ENCODE data around the gene PTX4.

Gene PTX4

GRCh38 chr16:1506494-1507213 is 17.9 kb upstream of the PTX4 start:
- no peak overlapping the region for H3K27ac ChIP-seq (ENCODE audit: low read depth, low read length)
- no peak overlapping the region for H3K4me3 ChIP-seq (ENCODE audit: insufficient read depth, low read length, poor library complexity, severe bottlenecking)
- no peaks in the 10 kb centered on the region for H3K9me3 ChIP-seq (ENCODE audit: insufficient read depth, low read length)
- H4K20me1 ChIP-seq (ENCODE audit: low read depth, low read length) = no peaks in the 10 kb centered on the region
- H3K9me2 ChIP-seq (replicated peaks; ENCODE audit: insufficient read depth, low read length) = no peaks in the 10 kb centered on the region
- H3K36me3 ChIP-seq (ENCODE audit: low read length) = no peaks in the 10 kb centered on the region
- no peak overlapping the region for H3K9ac ChIP-seq (ENCODE audit: low read length)
- TF ChIP-seq CTCF (IDR thresholded peaks at IDR 0.05; ENCODE audit: insufficient read depth, low read length, poor library complexity, severe bottlenecking) (no peak), EZH2phosphoT487 (conservative IDR thresholded peaks at IDR 0.05; ENCODE audit: low read length) (no peak)
- H3K27me3 ChIP-seq (ENCODE audit: low read length) = no peaks in the 10 kb centered on the region
- no peak overlapping the region for H2AFZ ChIP-seq (ENCODE audit: low read depth, low read length, severe bottlenecking)
- H3K4me2 ChIP-seq (ENCODE audit: low read depth, low read length, poor library complexity, severe bottlenecking) = no peak overlapping the region
- H3F3A ChIP-seq (ENCODE audit: insufficient read depth) = no peaks in the 10 kb centered on the region
- no peaks in the 10 kb centered on the region for H3K79me2 ChIP-seq (ENCODE audit: insufficient read depth, low read length)

GRCh38 chr16:1505912-1506311 is 17.2 kb upstream of the PTX4 start:
- Histone ChIP-seq H4K20me1 (ENCODE audit: low read depth, low read length) (no peaks in the 10 kb centered on the region), H3K27ac (ENCODE audit: low read depth, low read length) (no peak overlapping the region), H3K79me2 (ENCODE audit: insufficient read depth, low read length) (no peaks in the 10 kb centered on the region), H3K4me2 (ENCODE audit: low read depth, low read length, poor library complexity, severe bottlenecking) (no peak overlapping the region), H3K27me3 (ENCODE audit: low read length) (no peaks in the 10 kb centered on the region), H3K9me2 (replicated peaks; ENCODE audit: insufficient read depth, low read length) (no peaks in the 10 kb centered on the region), H2AFZ (ENCODE audit: low read depth, low read length, severe bottlenecking) (no peak overlapping the region), H3F3A (ENCODE audit: insufficient read depth) (no peaks in the 10 kb centered on the region), H3K9me3 (ENCODE audit: insufficient read depth, low read length) (no peaks in the 10 kb centered on the region), H3K9ac (ENCODE audit: low read length) (no peak overlapping the region), H3K4me3 (ENCODE audit: insufficient read depth, low read length, poor library complexity, severe bottlenecking) (no peak overlapping the region), H3K36me3 (ENCODE audit: low read length) (no peaks in the 10 kb centered on the region)
- TF ChIP-seq CTCF (IDR thresholded peaks at IDR 0.05; ENCODE audit: insufficient read depth, low read length, poor library complexity, severe bottlenecking) (no peak), EZH2phosphoT487 (conservative IDR thresholded peaks at IDR 0.05; ENCODE audit: low read length) (no peak)

- H3K27ac ChIP-seq (ENCODE audit: low read depth, low read length) = no peak overlapping the region
- H4K20me1 ChIP-seq (ENCODE audit: low read depth, low read length) = no peaks in the 10 kb centered on the region
- H3K79me2 ChIP-seq (ENCODE audit: insufficient read depth, low read length) = no peaks in the 10 kb centered on the region
- H3K4me2 ChIP-seq (ENCODE audit: low read depth, low read length, poor library complexity, severe bottlenecking) = no peak overlapping the region
- H3K9me3 ChIP-seq (ENCODE audit: insufficient read depth, low read length) = no peaks in the 10 kb centered on the region
- H3K9me2 ChIP-seq (replicated peaks; ENCODE audit: insufficient read depth, low read length) = no peaks in the 10 kb centered on the region
- TF ChIP-seq CTCF (IDR thresholded peaks at IDR 0.05; ENCODE audit: insufficient read depth, low read length, poor library complexity, severe bottlenecking) (no peak), EZH2phosphoT487 (conservative IDR thresholded peaks at IDR 0.05; ENCODE audit: low read length) (no peak)
- H3K4me3 ChIP-seq (ENCODE audit: insufficient read depth, low read length, poor library complexity, severe bottlenecking) = no peak overlapping the region
- no peaks in the 10 kb centered on the region for H3K36me3 ChIP-seq (ENCODE audit: low read length)
- no peak overlapping the region for H3K9ac ChIP-seq (ENCODE audit: low read length)
- H3F3A ChIP-seq (ENCODE audit: insufficient read depth) = no peaks in the 10 kb centered on the region
- H3K27me3 ChIP-seq (ENCODE audit: low read length) = no peaks in the 10 kb centered on the region
- H2AFZ ChIP-seq (ENCODE audit: low read depth, low read length, severe bottlenecking) = no peak overlapping the region
Measured at GRCh38 chr16:1505073-1505844, 16.5 kb upstream of the PTX4 start.

Data from SU-DHL-6 (cell line).